Prostate gland (tissue), 2 donors: ENCODE results near the gene C11orf21. TPM values are rescaled to one million over a fixed set of nuclear protein-coding genes. Genes with fewer than 3 reads are reported as not detected.
"Not testable (repeated sequence)": the region's sequence is repeated elsewhere in the genome, so short reads cannot be mapped to it uniquely, and the experiment has no call there.

ENCODE experiments used
- DNase-seq: peaks from one replicate; pipeline ENCODE4 v3.0.0-alpha.2; 2019; ENCODE audit warnings: low spot score
- H3K27ac ChIP-seq, 2 donors: fragments of 200-600 bp; sonication (generic); 2 replicates each; pipeline ENCODE4 v1.5.1; 2017 to 2019
- H3K27me3 ChIP-seq: fragments of 200-600 bp; sonication (generic); replicated peaks from 2 replicates; pipeline ENCODE4 v1.5.1; 2019; ENCODE audit not compliant: insufficient read depth
- H3K36me3 ChIP-seq, 2 donors: fragments of 200-600 bp; sonication (generic); 1 replicate in 1 of 2; 2 replicates in 1 of 2; pipeline versions ENCODE4 v1.5.1 to v1.8.1; 2017 to 2019
- H3K4me1 ChIP-seq: fragments of 200-600 bp; sonication (generic); replicated peaks from 2 replicates; pipeline ENCODE4 v1.5.1; 2019
- H3K4me3 ChIP-seq, 2 donors: fragments of 200-600 bp; sonication (generic); 2 replicates each; pipeline ENCODE4 v1.5.1; 2017 to 2019
- H3K9me3 ChIP-seq: fragments of 200-600 bp; sonication (generic); 2 replicates; pipeline ENCODE4 v1.5.1; 2017
- CTCF ChIP-seq, 4 experiments: fragments of 200-600 bp in 2 of 4; fragments of 450-650 bp in 2 of 4; sonication (generic) in 2 of 4; IDR thresholded peaks; 1 replicate in 3 of 4; 2 replicates in 1 of 4; pipeline ENCODE4 v1.5.1; 2016 to 2019; ENCODE audit warnings: antibody characterized with exemption in 4 of 4, mild to moderate bottlenecking in 2 of 4, moderate library complexity in 2 of 4
- POLR2A ChIP-seq: fragments of 450-650 bp; IDR thresholded peaks from one replicate; pipeline ENCODE4 v1.6.1; 2016; ENCODE audit warnings: antibody characterized with exemption, mild to moderate bottlenecking
- POLR2AphosphoS5 ChIP-seq: sonication (generic); formaldehyde crosslinking; IDR thresholded peaks from one replicate; pipeline ENCODE4 v1.6.1; 2017; ENCODE audit warnings: antibody characterized with exemption
- WGBS: methylation state at CpG from one replicate; pipeline ENCODE4 v1.1.5; 2018; 5-methylcytosine and 5-hydroxymethylcytosine counted together
- intact Hi-C: fragments of 100-400 bp; cut with DNase I; formaldehyde crosslinking; loops from one replicate; pipeline ENCODE4 v1.14.2; 2022
- total RNA-seq, 2 donors: library from RNA; depleted of rRNA; stranded (reverse); fragments of >200 nt; gene quantifications; one replicate each; pipeline ENCODE4 v1.1.0, GENCODE V29; 2016

The C11orf21 gene
- total RNA-seq, 2 donors from 2014 or later = 0.85 TPM; not detected in 1

- DNase-seq, H3K27me3 ChIP-seq, H3K36me3 ChIP-seq, H3K9me3 ChIP-seq, H3K4me3 ChIP-seq, intact Hi-C loops, H3K4me1 ChIP-seq: not testable (repeated sequence)
- peak in 1 of 4 experiments; percentile 16 for TF ChIP-seq CTCF (IDR thresholded peaks at IDR 0.05)
- WGBS = 60% methylated on average over 8 of the region's 8 CpGs
- peak overlapping the region; percentile 8 to 22 for H3K27ac ChIP-seq
Observed at GRCh38 chr11:2338760-2339159, 37.0 kb upstream of the C11orf21 start.

DNA sequence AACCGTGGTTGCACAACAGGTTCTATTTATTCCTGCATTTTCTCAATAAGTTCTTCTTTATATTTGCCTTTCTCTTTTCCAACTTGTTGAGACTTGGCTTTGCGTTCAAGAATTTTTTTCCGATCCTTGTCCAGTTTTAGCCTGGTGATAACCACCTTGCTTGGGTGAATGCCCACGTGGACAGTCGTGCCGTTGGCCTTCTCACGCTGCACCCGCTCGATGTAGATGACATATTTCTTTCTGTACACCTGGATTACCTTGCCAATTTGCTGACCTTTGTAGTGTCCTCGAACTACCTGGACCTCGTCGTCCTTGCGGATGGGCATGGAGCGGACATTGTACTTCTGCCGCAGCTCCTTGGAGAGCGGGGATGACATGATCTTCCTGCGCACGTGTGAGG, 33.6 kb upstream of the C11orf21 start:
- H3K9me3 ChIP-seq, H3K4me3 ChIP-seq, intact Hi-C loops, DNase-seq, H3K27ac ChIP-seq, H3K4me1 ChIP-seq, H3K27me3 ChIP-seq, H3K36me3 ChIP-seq: not testable (repeated sequence)
- 83% methylated on average over 18 of the region's 18 CpGs for WGBS

GRCh38 chr11:2333486-2334205, 31.9 kb upstream of the C11orf21 start:
- H3K4me3 ChIP-seq, H3K9me3 ChIP-seq, DNase-seq, H3K27me3 ChIP-seq, H3K4me1 ChIP-seq, H3K36me3 ChIP-seq, H3K27ac ChIP-seq, intact Hi-C loops: not testable (repeated sequence)
- 92% methylated on average over 2 of the region's 4 CpGs for WGBS

- WGBS = 91% methylated on average over 9 of the region's 29 CpGs
- H3K27me3 ChIP-seq, DNase-seq, H3K27ac ChIP-seq, H3K36me3 ChIP-seq, H3K4me1 ChIP-seq, H3K9me3 ChIP-seq, intact Hi-C loops, H3K4me3 ChIP-seq: not testable (repeated sequence)
Observed at GRCh38 chr11:2332569-2332968, 30.9 kb upstream of the C11orf21 start.

DNA sequence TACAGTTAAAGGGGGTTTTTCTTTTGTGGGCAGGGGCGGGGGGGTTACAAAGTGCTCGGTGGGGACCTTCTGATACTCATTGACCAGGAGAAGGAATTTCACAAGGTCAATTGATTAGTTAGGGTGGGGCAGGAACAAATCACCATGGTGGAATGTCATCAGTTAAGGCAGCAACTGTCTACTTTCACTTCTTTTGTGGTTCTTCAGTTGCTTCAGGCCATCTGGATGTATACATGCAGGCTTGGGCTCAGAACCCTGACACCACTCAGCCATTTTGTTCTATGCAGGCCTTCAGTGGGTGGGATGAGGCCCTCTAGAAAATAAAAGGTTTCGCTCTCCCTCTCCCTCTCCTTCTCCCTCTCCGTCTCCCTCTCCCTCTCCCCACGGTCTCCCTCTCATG, 29.7 kb upstream of the C11orf21 start:
- 93% methylated on average over 5 of the region's 5 CpGs for WGBS
- no peak for DNase-seq
- Histone ChIP-seq H3K4me1 (no peaks in the 10 kb centered on the region), H3K4me3 (no peak overlapping the region), H3K36me3 (no peaks in the 10 kb centered on the region), H3K27ac (no peak overlapping the region), H3K27me3 (no peaks in the 10 kb centered on the region), H3K9me3 (no peaks in the 10 kb centered on the region)
- intact Hi-C loops = no loop called here
- TF ChIP-seq POLR2AphosphoS5 (no peak), POLR2A (no peak), CTCF (IDR thresholded peaks at IDR 0.05) (no peak)

GRCh38 chr11:2330696-2331095, 29.0 kb upstream of the C11orf21 start:
- intact Hi-C loops = no loop called here
- Histone ChIP-seq H3K9me3 (no peaks in the 10 kb centered on the region), H3K27ac (no peak overlapping the region), H3K4me3 (no peak overlapping the region), H3K36me3 (no peaks in the 10 kb centered on the region), H3K27me3 (no peaks in the 10 kb centered on the region), H3K4me1 (no peaks in the 10 kb centered on the region)
- 93% methylated on average over 6 of the region's 6 CpGs for WGBS
- TF ChIP-seq POLR2A = no peak
- TF ChIP-seq CTCF (IDR thresholded peaks at IDR 0.05) = no peak
- no peak for TF ChIP-seq POLR2AphosphoS5
- DNase-seq = no peak
